ENCODE data around the gene PTDSS2. TPM values are rescaled to one million over a fixed set of nuclear protein-coding genes. Genes with fewer than 3 reads are reported as not detected.

PTDSS2 gene
- total and polyA plus RNA-seq, 9 of the 15 experiments (the other 6 are each of a cell fraction or from before 2014, with no cell fraction given): 0.45 to 53.9 (median 17.2) TPM

GRCh38 chr11:506238-506994 is 56.3 kb downstream of the PTDSS2 start (continued):
- TF ChIP-seq NEUROD1 (IDR thresholded peaks at IDR 0.05; ENCODE audit: borderline replicate concordance, low read depth, low read length, partially characterized antibody) (peak; percentile 33), PRPF4 (IDR thresholded peaks at IDR 0.05; ENCODE audit: insufficient read depth, low read depth, low read length, poor library complexity, severe bottlenecking) (peak; percentile 57), CBX2 (IDR thresholded peaks at IDR 0.05; ENCODE audit: insufficient read depth, low read length, poor library complexity, severe bottlenecking) (no peak), MAZ (CRISPR knock-in tag; conservative IDR thresholded peaks at IDR 0.05 in 1 of 2, IDR thresholded peaks at IDR 0.05 in 1 of 2) (peak in 1 of 2 experiments; percentile 75; a peak in 2 of 4 replicates), PHF21A (IDR thresholded peaks at IDR 0.05; ENCODE audit: borderline replicate concordance, low read depth) (0 out of 2 replicates have a peak, but pooled peaks have one; percentile 33), ID3 (CRISPR knock-in tag; IDR thresholded peaks at IDR 0.05) (no peak), ID3 (tag; IDR thresholded peaks at IDR 0.05) (0 out of 2 replicates have a peak, but pooled peaks have one; percentile 51), ESRRA (IDR thresholded peaks at IDR 0.05; ENCODE audit: borderline replicate concordance, low read depth) (no peak), MXI1 (IDR thresholded peaks at IDR 0.05; ENCODE audit: low read depth, low read length) (peak; percentile 94), FOXP1 (CRISPR knock-in tag; IDR thresholded peaks at IDR 0.05) (peak; percentile 63; the same call in 1 of the 2 replicates)
- TF ChIP-seq, protein P1, sequence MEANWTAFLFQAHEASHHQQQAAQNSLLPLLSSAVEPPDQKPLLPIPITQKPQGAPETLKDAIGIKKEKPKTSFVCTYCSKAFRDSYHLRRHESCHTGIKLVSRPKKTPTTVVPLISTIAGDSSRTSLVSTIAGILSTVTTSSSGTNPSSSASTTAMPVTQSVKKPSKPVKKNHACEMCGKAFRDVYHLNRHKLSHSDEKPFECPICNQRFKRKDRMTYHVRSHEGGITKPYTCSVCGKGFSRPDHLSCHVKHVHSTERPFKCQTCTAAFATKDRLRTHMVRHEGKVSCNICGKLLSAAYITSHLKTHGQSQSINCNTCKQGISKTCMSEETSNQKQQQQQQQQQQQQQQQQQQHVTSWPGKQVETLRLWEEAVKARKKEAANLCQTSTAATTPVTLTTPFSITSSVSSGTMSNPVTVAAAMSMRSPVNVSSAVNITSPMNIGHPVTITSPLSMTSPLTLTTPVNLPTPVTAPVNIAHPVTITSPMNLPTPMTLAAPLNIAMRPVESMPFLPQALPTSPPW (CRISPR knock-in tag; IDR thresholded peaks at IDR 0.05): peak; percentile 91; the same call in 1 of the 2 replicates
- TF ChIP-seq, protein P2, sequence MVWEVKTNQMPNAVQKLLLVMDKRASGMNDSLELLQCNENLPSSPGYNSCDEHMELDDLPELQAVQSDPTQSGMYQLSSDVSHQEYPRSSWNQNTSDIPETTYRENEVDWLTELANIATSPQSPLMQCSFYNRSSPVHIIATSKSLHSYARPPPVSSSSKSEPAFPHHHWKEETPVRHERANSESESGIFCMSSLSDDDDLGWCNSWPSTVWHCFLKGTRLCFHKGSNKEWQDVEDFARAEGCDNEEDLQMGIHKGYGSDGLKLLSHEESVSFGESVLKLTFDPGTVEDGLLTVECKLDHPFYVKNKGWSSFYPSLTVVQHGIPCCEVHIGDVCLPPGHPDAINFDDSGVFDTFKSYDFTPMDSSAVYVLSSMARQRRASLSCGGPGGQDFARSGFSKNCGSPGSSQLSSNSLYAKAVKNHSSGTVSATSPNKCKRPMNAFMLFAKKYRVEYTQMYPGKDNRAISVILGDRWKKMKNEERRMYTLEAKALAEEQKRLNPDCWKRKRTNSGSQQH (CRISPR knock-in tag; IDR thresholded peaks at IDR 0.05): peak; percentile 53; the same call in 1 of the 2 replicates
- TF ChIP-seq, protein P3, sequence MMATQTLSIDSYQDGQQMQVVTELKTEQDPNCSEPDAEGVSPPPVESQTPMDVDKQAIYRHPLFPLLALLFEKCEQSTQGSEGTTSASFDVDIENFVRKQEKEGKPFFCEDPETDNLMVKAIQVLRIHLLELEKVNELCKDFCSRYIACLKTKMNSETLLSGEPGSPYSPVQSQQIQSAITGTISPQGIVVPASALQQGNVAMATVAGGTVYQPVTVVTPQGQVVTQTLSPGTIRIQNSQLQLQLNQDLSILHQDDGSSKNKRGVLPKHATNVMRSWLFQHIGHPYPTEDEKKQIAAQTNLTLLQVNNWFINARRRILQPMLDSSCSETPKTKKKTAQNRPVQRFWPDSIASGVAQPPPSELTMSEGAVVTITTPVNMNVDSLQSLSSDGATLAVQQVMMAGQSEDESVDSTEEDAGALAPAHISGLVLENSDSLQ (IDR thresholded peaks at IDR 0.05): peak; percentile 49; the same call in 1 of the 2 replicates
- TF ChIP-seq, protein P4, sequence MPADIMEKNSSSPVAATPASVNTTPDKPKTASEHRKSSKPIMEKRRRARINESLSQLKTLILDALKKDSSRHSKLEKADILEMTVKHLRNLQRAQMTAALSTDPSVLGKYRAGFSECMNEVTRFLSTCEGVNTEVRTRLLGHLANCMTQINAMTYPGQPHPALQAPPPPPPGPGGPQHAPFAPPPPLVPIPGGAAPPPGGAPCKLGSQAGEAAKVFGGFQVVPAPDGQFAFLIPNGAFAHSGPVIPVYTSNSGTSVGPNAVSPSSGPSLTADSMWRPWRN (IDR thresholded peaks at IDR 0.05; ENCODE audit: low read depth): 0 out of 2 replicates have a peak, but pooled peaks have one; percentile 34
